ENCODE results near the gene MPIG6B. TPM values are rescaled to one million over a fixed set of nuclear protein-coding genes. Genes with fewer than 3 reads are reported as not detected.

The MPIG6B gene
- total and polyA plus RNA-seq, 4 donors, result 0.08 to 10.7 (median 0.24) TPM

DNA sequence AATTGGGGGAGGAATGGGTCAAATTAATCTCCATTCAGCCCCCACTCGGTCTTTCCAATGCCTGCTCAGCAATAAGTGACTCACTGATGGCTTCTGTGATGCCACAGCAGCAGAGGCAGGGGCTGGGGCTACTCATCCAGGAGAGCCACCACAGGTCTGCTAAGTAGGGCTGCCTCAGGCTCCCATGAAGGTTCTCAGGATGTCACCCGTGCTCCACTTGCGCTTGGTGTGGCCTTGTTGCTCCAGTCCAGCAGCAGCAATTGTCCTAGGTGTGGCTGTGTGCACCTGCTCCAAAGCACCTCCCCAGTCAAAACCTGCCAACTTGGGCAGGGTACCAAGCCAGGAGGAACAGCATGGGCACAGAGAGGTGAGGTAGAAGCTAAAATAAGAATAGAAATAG is 1.0 kb upstream of the MPIG6B start:
- Histone ChIP-seq H3K9ac (ENCODE audit: low read depth in 1 of 2, low read length in 2 of 2) (no peak overlapping the region), H3K9me3 (ENCODE audit: control insufficient read depth in 4 of 4, low read length in 3 of 4) (no peaks in the 10 kb centered on the region), H3K36me3 (ENCODE audit: control insufficient read depth in 4 of 4, insufficient read depth in 3 of 4, low read depth in 1 of 4, low read length in 3 of 4) (peaks cover 0 to 8% (median under 1%) of the 10 kb centered on the region in 4 donors), H3K4me3 (ENCODE audit: low read depth in 1 of 3, low read length in 3 of 3) (no peak overlapping the region), H3K4me1 (ENCODE audit: control insufficient read depth in 4 of 4, insufficient read depth in 4 of 4, low read length in 3 of 4) (peaks cover 0 to 5% (median 1%) of the 10 kb centered on the region in 4 donors), H3K27me3 (ENCODE audit: control insufficient read depth in 4 of 4, insufficient read depth in 4 of 4, low read length in 3 of 4) (no peaks in the 10 kb centered on the region), H3K27ac (ENCODE audit: low read depth in 1 of 2, low read length in 2 of 2) (no peak overlapping the region)
- TF ChIP-seq YY1 (IDR thresholded peaks at IDR 0.05) (no peak), RXRA (IDR thresholded peaks at IDR 0.05) (no peak), GABPA (IDR thresholded peaks at IDR 0.05 in 1 of 2, conservative IDR thresholded peaks at IDR 0.05 in 1 of 2) (no peak)
- WGBS, result 92% methylated on average over 3 of the region's 3 CpGs
- no peak for DNase-seq (ENCODE audit: low spot score)

DNA sequence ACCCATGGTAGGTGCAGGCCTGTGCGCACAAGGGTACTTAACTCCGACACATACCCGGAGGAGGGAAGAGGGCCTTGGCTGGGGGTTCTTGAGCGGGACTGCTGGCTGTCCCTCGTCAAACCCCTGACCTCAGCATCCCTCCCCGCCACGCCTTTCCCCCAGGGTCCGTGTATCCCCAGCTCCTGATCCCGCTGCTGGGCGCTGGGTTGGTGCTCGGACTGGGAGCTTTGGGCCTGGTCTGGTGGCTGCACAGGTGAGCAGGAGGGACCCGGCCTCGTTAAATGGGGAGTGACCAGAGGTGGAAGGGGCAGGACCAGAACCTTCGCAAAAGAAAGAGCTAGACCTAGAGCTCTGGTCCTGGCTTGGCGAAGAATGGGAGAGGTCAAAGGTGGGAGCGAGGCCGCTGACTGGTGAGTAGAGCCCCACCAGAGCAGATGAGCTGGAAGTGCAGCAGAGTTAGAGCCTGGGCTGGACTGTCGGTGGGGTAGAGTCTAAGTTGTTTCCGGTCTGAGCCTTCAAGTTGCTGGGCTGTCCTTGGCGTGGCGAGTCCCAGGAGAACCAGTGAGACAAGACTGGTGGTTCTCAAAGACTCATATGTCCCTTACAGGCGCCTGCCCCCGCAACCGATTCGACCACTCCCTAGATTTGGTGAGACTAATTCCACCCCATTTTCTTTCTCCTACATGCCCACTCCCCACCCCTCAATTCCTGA is 963 bp downstream of the MPIG6B start:
- no peak overlapping the region for H3K9ac ChIP-seq (ENCODE audit: low read depth in 1 of 2, low read length in 2 of 2)
- no peaks in the 10 kb centered on the region for H3K9me3 ChIP-seq (ENCODE audit: control insufficient read depth in 4 of 4, low read length in 3 of 4)
- H3K4me1 ChIP-seq (ENCODE audit: control insufficient read depth in 4 of 4, insufficient read depth in 4 of 4, low read length in 3 of 4), result peaks cover 3 to 13% (median 6%) of the 10 kb centered on the region in 4 donors
- H3K36me3 ChIP-seq (ENCODE audit: control insufficient read depth in 4 of 4, insufficient read depth in 3 of 4, low read depth in 1 of 4, low read length in 3 of 4), result peaks cover 0 to 8% (median 2%) of the 10 kb centered on the region in 4 donors
- no peak overlapping the region for H3K4me3 ChIP-seq (ENCODE audit: low read depth in 1 of 3, low read length in 3 of 3)
- 94% methylated on average over 25 of the region's 25 CpGs for WGBS
- H3K27ac ChIP-seq (ENCODE audit: low read depth in 1 of 2, low read length in 2 of 2), result no peak overlapping the region
- H3K27me3 ChIP-seq (ENCODE audit: control insufficient read depth in 4 of 4, insufficient read depth in 4 of 4, low read length in 3 of 4), result no peaks in the 10 kb centered on the region
- DNase-seq (ENCODE audit: low spot score), result no peak
- TF ChIP-seq ZBTB33 (IDR thresholded peaks at IDR 0.05) (no peak), YY1 (IDR thresholded peaks at IDR 0.05) (no peak), CTCF (IDR thresholded peaks at IDR 0.05; ENCODE audit: low read depth, low read length, missing input control) (no peak), RAD21 (IDR thresholded peaks at IDR 0.05) (no peak), SP1 (IDR thresholded peaks at IDR 0.05) (no peak), MAX (IDR thresholded peaks at IDR 0.05) (no peak)

- H3K9ac ChIP-seq (ENCODE audit: low read depth in 1 of 2, low read length in 2 of 2), result no peak overlapping the region
- H3K27me3 ChIP-seq (ENCODE audit: control insufficient read depth in 4 of 4, insufficient read depth in 4 of 4, low read length in 3 of 4), result no peaks in the 10 kb centered on the region
- DNase-seq (ENCODE audit: low spot score), result no peak
- no peaks in the 10 kb centered on the region for H3K9me3 ChIP-seq (ENCODE audit: control insufficient read depth in 4 of 4, low read length in 3 of 4)
- WGBS, result 88% methylated on average over 12 of the region's 12 CpGs
- H3K36me3 ChIP-seq (ENCODE audit: control insufficient read depth in 4 of 4, insufficient read depth in 3 of 4, low read depth in 1 of 4, low read length in 3 of 4), result peaks cover 0 to 9% (median 2%) of the 10 kb centered on the region in 4 donors
- no peak overlapping the region for H3K4me3 ChIP-seq (ENCODE audit: low read depth in 1 of 3, low read length in 3 of 3)
- H3K4me1 ChIP-seq (ENCODE audit: control insufficient read depth in 4 of 4, insufficient read depth in 4 of 4, low read length in 3 of 4), result peaks cover 3 to 17% (median 10%) of the 10 kb centered on the region in 4 donors
- no peak overlapping the region for H3K27ac ChIP-seq (ENCODE audit: low read depth in 1 of 2, low read length in 2 of 2)
- TF ChIP-seq CTCF (IDR thresholded peaks at IDR 0.05; ENCODE audit: low read depth, low read length, missing input control) (no peak), TAF1 (conservative IDR thresholded peaks at IDR 0.05) (no peak), HNF4A (conservative IDR thresholded peaks at IDR 0.05) (no peak), FOXA1 (IDR thresholded peaks at IDR 0.05) (no peak), ATF3 (IDR thresholded peaks at IDR 0.05) (no peak), YY1 (IDR thresholded peaks at IDR 0.05) (no peak), EGR1 (IDR thresholded peaks at IDR 0.05; ENCODE audit: low read depth in 2 of 2) (no peak), HNF4G (IDR thresholded peaks at IDR 0.05) (no peak), SP1 (IDR thresholded peaks at IDR 0.05) (no peak), RAD21 (IDR thresholded peaks at IDR 0.05) (no peak)
Measured at GRCh38 chr6:31725502-31726350, 2.6 kb downstream of the MPIG6B start.
